Measurements from ENCODE around the gene ARHGEF26. TPM values are rescaled to one million over a fixed set of nuclear protein-coding genes. Genes with fewer than 3 reads are reported as not detected.

ARHGEF26 gene
- total RNA-seq, 1 experiment from 2014 or later: 13.7 TPM

GRCh38 chr3:154129625-154130024 lies 8.4 kb downstream of the ARHGEF26 start:
- Histone ChIP-seq H2BK5ac (ENCODE audit: insufficient read length, low read length) (no peak overlapping the region), H4K20me1 (ENCODE audit: control insufficient read depth, insufficient read depth, insufficient read length) (no peaks in the 10 kb centered on the region), H2AFZ (ENCODE audit: low read length) (no peak overlapping the region), H3K4me2 (ENCODE audit: insufficient read depth, insufficient read length, low read length) (no peak overlapping the region), H3K14ac (ENCODE audit: insufficient read depth, low read length) (no peak overlapping the region), H2BK20ac (ENCODE audit: low read depth, low read length, poor library complexity, severe bottlenecking) (no peak overlapping the region), H3K79me1 (ENCODE audit: insufficient read depth, low read depth, low read length, poor library complexity, severe bottlenecking) (no peaks in the 10 kb centered on the region), H2BK120ac (ENCODE audit: low read depth, low read length, poor library complexity, severe bottlenecking) (no peak overlapping the region), H3K23ac (ENCODE audit: insufficient read length, low read depth, low read length) (no peak overlapping the region), H4K91ac (ENCODE audit: insufficient read length, low read depth, low read length) (no peak overlapping the region), H3K4ac (ENCODE audit: low read depth, low read length) (no peak overlapping the region), H3K9me3 (ENCODE audit: control insufficient read depth, low read depth, low read length) (no peaks in the 10 kb centered on the region), H3K79me2 (ENCODE audit: insufficient read depth, low read length) (no peaks in the 10 kb centered on the region; the same call in 1 of the 2 replicates), H3K18ac (ENCODE audit: insufficient read length, low read depth, low read length) (no peak overlapping the region), H4K8ac (replicated peaks; ENCODE audit: insufficient read length, low read depth, low read length) (no peak overlapping the region), H3K4me1 (ENCODE audit: insufficient read depth, low read length) (peaks cover 4% of the 10 kb centered on the region; the same call in 1 of the 2 replicates), H3K56ac (ENCODE audit: insufficient read length, low read depth, low read length) (no peak overlapping the region), H4K5ac (ENCODE audit: insufficient read length, low read depth, low read length) (no peak overlapping the region), H3K23me2 (ENCODE audit: insufficient read length, low read depth, low read length, poor library complexity, severe bottlenecking) (no peaks in the 10 kb centered on the region), H3K27ac (ENCODE audit: insufficient read length, low read depth, low read length) (no peak overlapping the region), H3K27me3 (ENCODE audit: insufficient read depth, low read length) (no peaks in the 10 kb centered on the region), H2AK5ac (ENCODE audit: insufficient read length, low read length) (no peak overlapping the region), H2BK15ac (ENCODE audit: low read depth, low read length) (no peak overlapping the region), H2BK12ac (ENCODE audit: insufficient read length, low read depth, low read length) (no peak overlapping the region), H3T11ph (ENCODE audit: low read length) (no peak overlapping the region), H3K9ac (ENCODE audit: extremely low read depth, insufficient read length, low read length) (no peak overlapping the region)
- Mint-ChIP-seq H3K4me3 (no peak overlapping the region), H3K27me3 (ENCODE audit: low read depth) (no peaks in the 10 kb centered on the region), H3K9me3 (no peaks in the 10 kb centered on the region), H3K36me3 (ENCODE audit: insufficient read depth in 1 of 3, low read depth in 3 of 3) (peaks cover 13 to 27% (median 26%) of the 10 kb centered on the region in 3 experiments; a peak in 6 of 7 replicates), H3K27ac (no peak overlapping the region; a peak in 1 of 7 replicates), H3K4me1 (peaks cover 19 to 26% of the 10 kb centered on the region in 2 experiments)
- no CpG with 5 or more reads among the region's 4 CpGs for WGBS (ENCODE audit: extremely low coverage, insufficient read length, low lambda C conversion rate)
- TF ChIP-seq, protein P1, sequence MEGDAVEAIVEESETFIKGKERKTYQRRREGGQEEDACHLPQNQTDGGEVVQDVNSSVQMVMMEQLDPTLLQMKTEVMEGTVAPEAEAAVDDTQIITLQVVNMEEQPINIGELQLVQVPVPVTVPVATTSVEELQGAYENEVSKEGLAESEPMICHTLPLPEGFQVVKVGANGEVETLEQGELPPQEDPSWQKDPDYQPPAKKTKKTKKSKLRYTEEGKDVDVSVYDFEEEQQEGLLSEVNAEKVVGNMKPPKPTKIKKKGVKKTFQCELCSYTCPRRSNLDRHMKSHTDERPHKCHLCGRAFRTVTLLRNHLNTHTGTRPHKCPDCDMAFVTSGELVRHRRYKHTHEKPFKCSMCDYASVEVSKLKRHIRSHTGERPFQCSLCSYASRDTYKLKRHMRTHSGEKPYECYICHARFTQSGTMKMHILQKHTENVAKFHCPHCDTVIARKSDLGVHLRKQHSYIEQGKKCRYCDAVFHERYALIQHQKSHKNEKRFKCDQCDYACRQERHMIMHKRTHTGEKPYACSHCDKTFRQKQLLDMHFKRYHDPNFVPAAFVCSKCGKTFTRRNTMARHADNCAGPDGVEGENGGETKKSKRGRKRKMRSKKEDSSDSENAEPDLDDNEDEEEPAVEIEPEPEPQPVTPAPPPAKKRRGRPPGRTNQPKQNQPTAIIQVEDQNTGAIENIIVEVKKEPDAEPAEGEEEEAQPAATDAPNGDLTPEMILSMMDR (conservative IDR thresholded peaks at IDR 0.05): no peak
- no peak for DNase-seq

All from H9 (cell line).